Chondrocyte (in vitro differentiated cells): ENCODE data around the gene SEC14L3. TPM values are rescaled to one million over a fixed set of nuclear protein-coding genes. Genes with fewer than 3 reads are reported as not detected.

Source experiments
- DNase-seq: peaks from one replicate; pipeline ENCODE4 v3.0.0; 2021; ENCODE audit warnings: mixed read lengths, low spot score
- H3K27ac Mint-ChIP-seq: one replicate; pipeline ENCODE4 v1.8.0; 2021; ENCODE audit warnings: mild to moderate bottlenecking, moderate library complexity, mixed read lengths; ENCODE audit not compliant: unreplicated experiment
- H3K27me3 Mint-ChIP-seq: 2 replicates; pipeline ENCODE4 v1.8.0; 2021; ENCODE audit warnings: low read depth, mixed read lengths
- H3K36me3 Mint-ChIP-seq: 2 replicates; pipeline ENCODE4 v1.8.0; 2021; ENCODE audit warnings: low read depth, mixed read lengths
- H3K4me1 Mint-ChIP-seq: 2 replicates; pipeline ENCODE4 v1.8.0; 2021; ENCODE audit warnings: low read depth, mild to moderate bottlenecking, mixed read lengths
- H3K4me3 Mint-ChIP-seq: one replicate; pipeline ENCODE4 v1.8.0; 2021; ENCODE audit warnings: mild to moderate bottlenecking, moderate library complexity, mixed read lengths; ENCODE audit not compliant: unreplicated experiment
- H3K9me3 Mint-ChIP-seq: 2 replicates; pipeline ENCODE4 v1.8.0; 2021; ENCODE audit warnings: low read depth, mixed read lengths
- total RNA-seq: library from RNA; stranded (reverse); gene quantifications from 3 replicates; pipeline ENCODE4 v1.2.1, GENCODE V29; 2021
- TF ChIP-seq, protein P1 (sequence below): fragments of 200-600 bp; sonication (generic); IDR thresholded peaks from 2 replicates; pipeline ENCODE4 v1.5.0; 2021; ENCODE audit warnings: antibody characterized with exemption, mild to moderate bottlenecking, moderate library complexity

SEC14L3 gene
- total RNA-seq, 1 donor from 2014 or later, result not detected

DNA sequence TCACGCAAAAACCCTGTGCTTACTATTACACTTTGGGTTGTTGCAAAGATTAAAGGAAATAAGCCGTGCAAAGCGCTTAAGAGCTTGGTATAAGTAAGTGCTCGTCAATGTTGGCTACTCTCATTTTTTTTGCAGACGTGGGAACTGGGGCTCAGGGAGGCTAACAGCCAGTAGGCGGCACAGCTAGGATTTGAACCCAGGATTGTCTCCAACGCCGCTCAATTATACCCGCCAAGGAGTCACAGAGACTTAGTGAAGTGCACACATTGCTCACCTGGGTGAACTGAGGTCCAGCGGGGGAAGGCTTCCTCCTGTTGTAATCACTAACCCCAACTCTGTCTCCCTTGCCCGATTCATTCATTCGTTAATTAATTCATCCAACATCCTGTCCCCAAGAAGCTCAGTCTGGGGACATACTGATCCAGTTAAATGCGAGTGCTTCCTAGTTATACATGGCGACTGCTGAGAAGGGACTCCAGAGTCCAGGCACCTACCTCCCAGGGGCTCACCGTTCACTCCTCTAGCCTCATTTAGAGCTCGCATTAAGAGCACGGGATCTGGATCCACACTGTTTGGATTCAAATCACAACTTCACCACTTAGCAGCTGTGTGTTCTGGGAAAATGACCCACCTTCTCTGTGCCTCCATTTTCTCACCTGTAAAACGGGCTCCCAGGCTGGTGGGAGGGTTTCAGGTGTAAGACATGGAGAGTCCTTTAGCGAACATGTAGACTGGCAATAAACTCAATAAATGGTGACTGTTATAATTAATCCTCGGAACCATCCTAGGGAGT is 47.1 kb downstream of the SEC14L3 start:
- Mint-ChIP-seq H3K4me3 (peak overlapping the region; percentile 80), H3K9me3 (no peaks in the 10 kb centered on the region), H3K27me3 (no peaks in the 10 kb centered on the region), H3K27ac (peak overlapping the region; percentile 99), H3K4me1 (peaks cover 59% of the 10 kb centered on the region), H3K36me3 (peaks cover 2% of the 10 kb centered on the region)
- TF ChIP-seq, protein P1, sequence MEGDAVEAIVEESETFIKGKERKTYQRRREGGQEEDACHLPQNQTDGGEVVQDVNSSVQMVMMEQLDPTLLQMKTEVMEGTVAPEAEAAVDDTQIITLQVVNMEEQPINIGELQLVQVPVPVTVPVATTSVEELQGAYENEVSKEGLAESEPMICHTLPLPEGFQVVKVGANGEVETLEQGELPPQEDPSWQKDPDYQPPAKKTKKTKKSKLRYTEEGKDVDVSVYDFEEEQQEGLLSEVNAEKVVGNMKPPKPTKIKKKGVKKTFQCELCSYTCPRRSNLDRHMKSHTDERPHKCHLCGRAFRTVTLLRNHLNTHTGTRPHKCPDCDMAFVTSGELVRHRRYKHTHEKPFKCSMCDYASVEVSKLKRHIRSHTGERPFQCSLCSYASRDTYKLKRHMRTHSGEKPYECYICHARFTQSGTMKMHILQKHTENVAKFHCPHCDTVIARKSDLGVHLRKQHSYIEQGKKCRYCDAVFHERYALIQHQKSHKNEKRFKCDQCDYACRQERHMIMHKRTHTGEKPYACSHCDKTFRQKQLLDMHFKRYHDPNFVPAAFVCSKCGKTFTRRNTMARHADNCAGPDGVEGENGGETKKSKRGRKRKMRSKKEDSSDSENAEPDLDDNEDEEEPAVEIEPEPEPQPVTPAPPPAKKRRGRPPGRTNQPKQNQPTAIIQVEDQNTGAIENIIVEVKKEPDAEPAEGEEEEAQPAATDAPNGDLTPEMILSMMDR, result no peak
- no peak for DNase-seq

DNA sequence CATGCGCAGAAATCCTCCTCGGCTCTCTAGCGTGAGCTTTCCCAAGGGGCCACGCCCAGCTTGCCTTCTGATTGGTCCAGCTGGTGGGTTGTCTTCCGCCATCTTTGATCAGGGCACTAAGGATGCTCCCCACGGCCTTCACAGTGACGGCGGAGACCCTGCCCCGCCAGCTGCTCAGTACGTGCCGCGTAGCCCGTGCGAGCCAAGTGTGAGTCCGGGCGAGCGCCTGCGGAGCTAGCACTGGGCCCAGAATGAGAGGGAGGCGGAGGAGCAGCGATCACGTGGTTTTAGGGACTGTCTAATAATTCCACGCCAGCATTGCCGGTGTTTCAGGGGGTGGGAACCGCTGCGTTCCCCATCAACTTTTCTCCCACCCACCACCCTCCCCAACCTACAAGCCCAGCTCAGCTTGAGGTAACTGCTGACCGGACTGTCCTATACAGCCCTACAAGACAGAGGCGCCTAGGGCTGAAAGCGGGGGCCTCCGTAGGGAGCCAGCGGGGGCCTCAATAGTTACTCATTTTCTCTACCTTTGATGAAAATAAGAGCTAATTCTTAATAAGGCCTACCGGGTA is 47.8 kb downstream of the SEC14L3 start:
- Mint-ChIP-seq H3K4me3 (peak overlapping the region; percentile 80), H3K9me3 (no peaks in the 10 kb centered on the region), H3K27me3 (no peaks in the 10 kb centered on the region), H3K4me1 (peaks cover 59% of the 10 kb centered on the region), H3K27ac (peak overlapping the region; percentile 99), H3K36me3 (peaks cover 2% of the 10 kb centered on the region)
- peak; percentile 100 for DNase-seq
- TF ChIP-seq, protein P1, result no peak

DNA sequence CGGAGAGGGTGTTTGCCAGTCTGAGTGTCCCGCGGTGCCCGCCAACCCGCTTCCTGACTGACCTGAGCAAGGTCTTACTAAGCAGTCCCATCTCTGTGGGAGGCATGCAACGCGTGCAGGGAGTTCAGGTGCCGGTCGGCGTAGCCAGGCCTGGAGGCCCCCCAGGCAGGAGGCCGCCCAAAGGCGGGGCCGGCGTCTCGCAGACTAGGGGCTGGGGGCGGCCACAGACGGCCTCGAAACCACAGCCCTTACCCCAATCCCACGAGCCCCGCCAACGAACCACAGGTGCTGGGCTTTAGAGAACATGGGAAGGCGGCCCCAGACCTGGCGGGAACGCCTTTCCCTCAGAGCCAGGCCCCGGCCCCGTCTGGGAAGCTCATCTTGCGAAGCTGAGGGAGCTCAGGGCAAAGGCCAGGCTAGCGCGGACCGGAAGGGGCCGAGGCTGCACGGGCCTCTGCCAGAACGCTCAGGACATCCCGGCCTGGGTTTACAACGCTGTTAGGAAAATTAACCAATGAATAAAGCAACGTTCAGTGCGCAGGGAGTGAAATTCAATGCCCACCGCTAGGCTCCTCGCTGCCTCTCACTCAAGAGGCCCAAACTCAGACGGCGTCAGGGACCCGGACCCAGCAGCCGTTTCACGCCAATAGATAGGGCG is 48.4 kb downstream of the SEC14L3 start:
- DNase-seq, result no peak
- Mint-ChIP-seq H3K27ac (peak overlapping the region; percentile 99), H3K4me3 (peak overlapping the region; percentile 80), H3K36me3 (peaks cover 2% of the 10 kb centered on the region), H3K9me3 (no peaks in the 10 kb centered on the region), H3K27me3 (no peaks in the 10 kb centered on the region), H3K4me1 (peaks cover 59% of the 10 kb centered on the region)
- TF ChIP-seq, protein P1, result peak; percentile 35

DNA sequence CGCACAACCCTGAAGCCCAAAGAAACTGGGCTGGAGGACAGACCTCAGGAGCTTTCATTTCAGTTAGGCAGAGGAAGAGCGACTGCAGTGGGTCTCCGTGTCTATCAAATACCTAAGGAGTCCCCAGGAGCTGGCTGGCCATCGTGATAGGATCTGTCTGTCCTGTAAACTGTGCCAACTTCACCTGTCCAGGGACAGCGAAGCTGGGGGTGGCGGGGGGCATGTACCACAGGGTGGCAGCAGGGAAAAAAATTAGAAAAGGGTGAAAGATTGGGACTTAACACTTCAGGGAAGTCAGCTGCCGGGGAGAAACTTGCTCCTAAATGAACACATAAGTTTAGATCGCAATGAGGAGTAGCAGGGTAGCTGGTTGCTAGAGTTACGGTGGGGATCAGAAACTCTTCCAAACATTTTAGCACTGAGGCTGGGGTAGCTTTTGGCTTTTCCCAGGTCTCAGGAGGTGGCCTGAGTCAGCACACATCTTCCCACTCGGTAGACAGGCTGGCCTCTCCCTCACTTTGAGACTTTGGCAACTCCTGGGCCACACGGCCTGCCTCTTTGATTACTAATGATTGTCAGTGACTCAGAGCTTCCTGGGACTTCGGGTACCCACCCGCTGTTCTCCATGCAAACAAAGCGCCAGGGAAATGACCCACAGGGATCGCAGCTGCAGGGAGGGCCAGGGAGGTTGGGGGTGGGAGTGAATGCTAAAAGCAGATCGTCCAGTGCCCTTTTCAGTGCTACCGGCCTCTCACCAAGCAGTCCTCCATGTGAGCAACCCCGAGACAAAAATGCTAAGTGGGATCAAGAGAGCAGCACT is 49.1 kb downstream of the SEC14L3 start:
- H3K27me3 Mint-ChIP-seq, result no peaks in the 10 kb centered on the region
- peak overlapping the region; percentile 80 for H3K4me3 Mint-ChIP-seq
- peaks cover 59% of the 10 kb centered on the region for H3K4me1 Mint-ChIP-seq
- TF ChIP-seq, protein P1, result no peak
- H3K36me3 Mint-ChIP-seq, result peaks cover 2% of the 10 kb centered on the region
- peak overlapping the region; percentile 99 for H3K27ac Mint-ChIP-seq
- H3K9me3 Mint-ChIP-seq, result no peaks in the 10 kb centered on the region
- no peak for DNase-seq
